Measurements from ENCODE around the gene RIOK1. TPM values are rescaled to one million over a fixed set of nuclear protein-coding genes. Genes with fewer than 3 reads are reported as not detected.

Gene RIOK1
- total and polyA plus RNA-seq, 8 donors, result 8.7 to 105 (median 13.1) TPM

- Histone ChIP-seq H3K4me1 (no peaks in the 10 kb centered on the region), H3K9me3 (no peaks in the 10 kb centered on the region), H3K27me3 (peaks cover 0 to 6% (median 0%) of the 10 kb centered on the region in 3 donors), H3K27ac (no peak overlapping the region), H3K4me3 (no peak overlapping the region), H3K36me3 (no peaks in the 10 kb centered on the region)
- intact Hi-C loops (cut with DNase I; ENCODE audit: low total_unique reads), result no loop called here
- DNase-seq, result no peak
- TF ChIP-seq POLR2A (IDR thresholded peaks at IDR 0.05), result no peak
- TF ChIP-seq CTCF (IDR thresholded peaks at IDR 0.05), result no peak
- TF ChIP-seq EP300 (IDR thresholded peaks at IDR 0.05), result no peak
- TF ChIP-seq POLR2AphosphoS5 (IDR thresholded peaks at IDR 0.05), result no peak
- WGBS, 5 donors, result 78 to 92% (median 90%) methylated on average over 13 to 40 of the region's 40 CpGs
Measured at GRCh38 chr6:7441048-7441775, 51.6 kb downstream of the RIOK1 start.

- DNase-seq, result no peak
- no peak overlapping the region for H3K4me3 ChIP-seq
- no peaks in the 10 kb centered on the region for H3K36me3 ChIP-seq
- intact Hi-C loops (cut with DNase I; ENCODE audit: low total_unique reads), result no loop called here
- 42 to 92% (median 76%) methylated on average over 11 of the region's 11 CpGs for WGBS, 5 donors
- TF ChIP-seq EP300 (IDR thresholded peaks at IDR 0.05) (no peak), POLR2AphosphoS5 (IDR thresholded peaks at IDR 0.05) (no peak), POLR2A (IDR thresholded peaks at IDR 0.05) (no peak), CTCF (IDR thresholded peaks at IDR 0.05) (no peak)
- peaks cover 0 to 6% (median 0%) of the 10 kb centered on the region in 3 donors for H3K27me3 ChIP-seq
- H3K9me3 ChIP-seq, result no peaks in the 10 kb centered on the region
- no peak overlapping the region for H3K27ac ChIP-seq
- no peaks in the 10 kb centered on the region for H3K4me1 ChIP-seq
Measured at GRCh38 chr6:7442467-7442866, 52.9 kb downstream of the RIOK1 start.

- Histone ChIP-seq H3K27ac (no peak overlapping the region), H3K36me3 (no peaks in the 10 kb centered on the region), H3K4me1 (no peaks in the 10 kb centered on the region), H3K9me3 (no peaks in the 10 kb centered on the region), H3K27me3 (peaks cover 0 to 6% (median 0%) of the 10 kb centered on the region in 3 donors), H3K4me3 (no peak overlapping the region)
- DNase-seq, result no peak
- TF ChIP-seq POLR2A (IDR thresholded peaks at IDR 0.05) (no peak), EP300 (IDR thresholded peaks at IDR 0.05) (no peak), CTCF (IDR thresholded peaks at IDR 0.05) (no peak), POLR2AphosphoS5 (IDR thresholded peaks at IDR 0.05) (no peak)
- intact Hi-C loops (cut with DNase I; ENCODE audit: low total_unique reads), result no loop called here
- WGBS, 5 donors, result 73 to 91% (median 79%) methylated on average over 2 of the region's 2 CpGs
Measured at GRCh38 chr6:7445101-7445500, 55.5 kb downstream of the RIOK1 start.

- 66 to 80% (median 73%) methylated on average over 11 to 12 of the region's 12 CpGs for WGBS, 5 donors
- Histone ChIP-seq H3K4me1 (no peaks in the 10 kb centered on the region), H3K4me3 (no peak overlapping the region)
Measured at GRCh38 chr6:7445885-7446461, 56.4 kb downstream of the RIOK1 start.

More at GRCh38 chr6:7445885-7446461, 56.4 kb downstream of the RIOK1 start:
- intact Hi-C loops (cut with DNase I; ENCODE audit: low total_unique reads), result no loop called here
- TF ChIP-seq POLR2AphosphoS5 (IDR thresholded peaks at IDR 0.05) (no peak), POLR2A (IDR thresholded peaks at IDR 0.05) (no peak), CTCF (IDR thresholded peaks at IDR 0.05) (no peak), EP300 (IDR thresholded peaks at IDR 0.05) (no peak)
- no peak for DNase-seq
- no peaks in the 10 kb centered on the region for H3K9me3 ChIP-seq
- H3K27me3 ChIP-seq, result peaks cover 0 to 5% (median 0%) of the 10 kb centered on the region in 3 donors
- H3K27ac ChIP-seq, result no peak overlapping the region
- H3K36me3 ChIP-seq, result no peaks in the 10 kb centered on the region

Measured in stomach (tissue), 9 donors.